Measurements from ENCODE around the gene CLNS1A.
A peak's percentile ranks its signal among the peaks of the same experiment; 100 is the strongest.

CLNS1A gene, protein sequence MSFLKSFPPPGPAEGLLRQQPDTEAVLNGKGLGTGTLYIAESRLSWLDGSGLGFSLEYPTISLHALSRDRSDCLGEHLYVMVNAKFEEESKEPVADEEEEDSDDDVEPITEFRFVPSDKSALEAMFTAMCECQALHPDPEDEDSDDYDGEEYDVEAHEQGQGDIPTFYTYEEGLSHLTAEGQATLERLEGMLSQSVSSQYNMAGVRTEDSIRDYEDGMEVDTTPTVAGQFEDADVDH

DNA sequence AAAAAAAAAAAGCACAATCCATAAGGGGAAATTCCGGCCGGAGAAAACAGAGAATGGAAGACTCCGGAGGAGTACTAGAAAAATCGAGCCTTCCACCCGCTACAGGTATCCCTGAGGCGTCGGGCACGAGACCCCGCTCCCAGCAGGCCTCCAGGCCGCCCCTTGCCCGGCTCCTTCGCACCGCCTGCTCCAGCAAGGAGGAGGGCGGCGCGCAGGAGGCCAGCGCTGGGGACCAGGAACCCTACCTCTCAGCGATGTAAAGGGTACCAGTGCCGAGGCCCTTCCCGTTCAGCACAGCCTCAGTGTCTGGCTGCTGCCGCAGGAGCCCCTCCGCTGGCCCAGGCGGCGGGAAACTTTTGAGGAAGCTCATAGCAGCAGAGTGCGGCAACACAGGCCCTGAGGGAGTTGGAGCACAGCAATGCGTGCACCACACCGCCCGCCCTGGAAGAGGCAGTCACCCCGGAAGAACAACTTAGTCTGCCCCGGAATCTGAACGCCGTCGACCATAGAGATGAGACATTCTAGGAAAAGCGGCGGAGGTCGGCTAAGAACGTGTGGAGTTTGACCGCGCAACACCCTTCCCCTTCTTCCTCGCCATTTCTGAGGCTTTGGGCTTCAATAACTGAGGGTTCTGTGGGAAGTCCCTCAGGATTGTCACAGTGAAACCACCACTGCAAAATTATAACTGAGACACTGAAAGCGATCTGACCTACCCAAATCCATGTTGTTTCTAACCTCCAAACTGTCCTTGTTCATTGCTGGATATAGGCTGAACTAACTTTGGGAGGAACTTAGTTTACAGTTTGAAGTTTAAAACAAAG is at the start of gene CLNS1A:
TSS of gene CLNS1A (minus strand) at position 450 of the 821 bp plus-strand sequence. CDS start at position 370, 80 bp downstream.
- H3K27me3 ChIP-seq (ENCODE audit: control insufficient read depth in 1 of 2, insufficient read depth in 2 of 2, low read length in 2 of 2): no peaks in the 10 kb centered on the region
- peak within 1 kb of the TSS; percentile 63 to 77 for H3K9ac ChIP-seq (ENCODE audit: low read depth in 1 of 2, low read length in 2 of 2)
- H3K9me3 ChIP-seq (ENCODE audit: control insufficient read depth in 1 of 2, low read length in 2 of 2): peaks cover 0 to 4% of the 10 kb centered on the region in 2 donors
- no peaks in the 10 kb centered on the region for H3K36me3 ChIP-seq (ENCODE audit: control insufficient read depth in 1 of 2, insufficient read depth in 2 of 2, low read length in 2 of 2)
- peaks cover 12 to 14% of the 10 kb centered on the region in 2 donors for H3K4me1 ChIP-seq (ENCODE audit: control insufficient read depth in 1 of 2, insufficient read depth in 2 of 2, low read length in 2 of 2)
- H3K27ac ChIP-seq (ENCODE audit: low read depth, low read length): peak within 1 kb of the TSS; percentile 26
- peak within 1 kb of the TSS; percentile 91 to 98 for H3K4me3 ChIP-seq (ENCODE audit: low read depth in 1 of 2, low read length in 2 of 2)

DNA sequence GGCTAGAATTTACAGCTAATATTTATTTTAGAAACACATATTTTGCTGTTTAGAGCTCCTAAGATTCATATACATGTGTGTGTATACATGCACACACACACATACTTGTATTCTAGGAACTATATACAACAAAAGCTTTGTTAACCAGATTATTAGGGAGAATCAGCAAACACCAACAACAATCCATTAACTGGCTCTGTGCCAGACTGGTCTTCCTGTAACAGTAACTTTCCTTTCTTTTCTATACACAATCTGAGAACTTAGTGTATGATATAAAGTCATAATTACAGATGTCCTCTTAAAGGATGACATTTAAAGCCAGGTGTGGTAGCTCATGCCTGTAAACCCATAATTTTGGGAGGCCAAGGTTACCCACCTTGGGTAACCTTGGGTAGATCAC is 49.5 kb upstream of the CLNS1A start:
- Histone ChIP-seq H3K4me3 (ENCODE audit: low read depth in 1 of 2, low read length in 2 of 2) (no peak overlapping the region), H3K4me1 (ENCODE audit: control insufficient read depth in 1 of 2, insufficient read depth in 2 of 2, low read length in 2 of 2) (no peaks in the 10 kb centered on the region), H3K27me3 (ENCODE audit: control insufficient read depth in 1 of 2, insufficient read depth in 2 of 2, low read length in 2 of 2) (no peaks in the 10 kb centered on the region), H3K9ac (ENCODE audit: low read depth in 1 of 2, low read length in 2 of 2) (no peak overlapping the region), H3K9me3 (ENCODE audit: control insufficient read depth in 1 of 2, low read length in 2 of 2) (no peaks in the 10 kb centered on the region), H3K27ac (ENCODE audit: low read depth, low read length) (no peak overlapping the region), H3K36me3 (ENCODE audit: control insufficient read depth in 1 of 2, insufficient read depth in 2 of 2, low read length in 2 of 2) (peaks cover 20 to 47% of the 10 kb centered on the region in 2 donors)

DNA sequence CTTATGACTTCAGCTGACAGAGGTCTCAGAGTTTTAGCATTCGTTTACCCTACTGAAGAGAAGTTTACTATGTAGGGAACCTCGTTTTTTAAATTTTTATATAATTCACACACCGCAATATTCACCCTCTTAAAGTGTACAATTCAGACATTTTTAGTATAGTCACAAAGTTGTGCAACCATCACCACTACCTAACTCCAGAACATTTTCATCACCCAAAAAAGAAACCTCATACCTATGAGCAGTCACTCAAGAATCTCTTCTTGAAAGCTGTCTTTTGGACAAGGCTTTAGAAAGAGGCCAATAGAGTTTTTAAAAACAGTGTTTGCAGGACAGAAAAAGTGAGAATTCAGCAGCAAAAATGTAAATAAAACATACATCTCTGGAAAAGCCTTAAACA is 39.5 kb upstream of the CLNS1A start:
- no peaks in the 10 kb centered on the region for H3K27me3 ChIP-seq (ENCODE audit: control insufficient read depth in 1 of 2, insufficient read depth in 2 of 2, low read length in 2 of 2)
- H3K27ac ChIP-seq (ENCODE audit: low read depth, low read length): no peak overlapping the region
- no peak overlapping the region for H3K4me3 ChIP-seq (ENCODE audit: low read depth in 1 of 2, low read length in 2 of 2)
- H3K9me3 ChIP-seq (ENCODE audit: control insufficient read depth in 1 of 2, low read length in 2 of 2): no peaks in the 10 kb centered on the region
- H3K4me1 ChIP-seq (ENCODE audit: control insufficient read depth in 1 of 2, insufficient read depth in 2 of 2, low read length in 2 of 2): no peaks in the 10 kb centered on the region
- no peak overlapping the region for H3K9ac ChIP-seq (ENCODE audit: low read depth in 1 of 2, low read length in 2 of 2)
- peaks cover 17 to 61% of the 10 kb centered on the region in 2 donors for H3K36me3 ChIP-seq (ENCODE audit: control insufficient read depth in 1 of 2, insufficient read depth in 2 of 2, low read length in 2 of 2)

DNA sequence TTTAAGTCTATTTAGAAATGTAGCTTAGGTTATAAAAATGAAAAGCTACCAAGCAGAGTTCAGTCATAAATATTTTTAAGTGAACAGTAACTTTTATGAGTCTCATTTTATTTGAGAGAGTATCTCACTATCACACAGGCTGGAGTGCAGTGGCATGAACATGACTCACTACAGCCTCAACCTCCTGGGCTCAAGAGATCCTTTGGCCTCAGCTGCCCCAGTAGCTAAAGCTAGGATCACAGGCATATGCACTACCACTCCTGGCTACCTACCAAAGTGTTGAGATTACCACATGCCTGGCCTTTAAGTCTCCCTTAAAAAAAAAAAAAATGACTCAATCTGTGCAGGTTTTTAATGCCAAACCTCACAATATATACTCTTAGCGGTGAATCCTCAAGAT is 34.7 kb upstream of the CLNS1A start:
- no peak overlapping the region for H3K4me3 ChIP-seq (ENCODE audit: low read depth in 1 of 2, low read length in 2 of 2)
- H3K27ac ChIP-seq (ENCODE audit: low read depth, low read length): no peak overlapping the region
- peaks cover 15 to 73% of the 10 kb centered on the region in 2 donors for H3K36me3 ChIP-seq (ENCODE audit: control insufficient read depth in 1 of 2, insufficient read depth in 2 of 2, low read length in 2 of 2)

DNA sequence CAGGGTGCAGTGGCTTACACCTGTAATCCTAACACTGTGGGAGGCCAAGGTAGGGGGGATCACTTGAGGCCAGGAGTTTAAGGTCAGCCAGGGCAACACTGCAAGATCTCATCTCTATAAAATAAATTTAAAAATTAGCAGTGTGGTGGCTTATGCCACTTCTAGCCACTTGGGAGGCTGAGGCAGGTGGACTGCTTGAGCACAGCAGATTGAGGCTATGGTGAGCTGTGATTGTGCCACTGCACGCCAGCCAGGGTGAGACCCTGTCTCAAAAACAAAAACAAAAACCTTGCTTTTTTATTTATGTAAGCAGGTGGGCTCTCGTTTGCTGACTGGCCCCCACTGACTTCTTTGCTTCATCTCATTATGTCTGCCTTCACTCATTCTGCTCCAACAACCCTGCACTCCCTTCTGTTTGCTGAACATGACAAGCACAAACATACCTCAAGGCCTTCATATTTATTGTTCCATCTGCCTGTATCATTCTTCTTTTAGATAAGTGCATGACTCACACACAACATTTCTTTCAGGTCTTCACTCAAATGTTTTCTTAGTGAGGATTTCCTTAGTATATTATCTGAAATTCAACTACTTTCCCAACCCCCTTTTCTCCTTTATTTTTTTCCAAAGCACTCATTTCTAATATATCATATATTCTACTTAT is 32.4 kb upstream of the CLNS1A start:
- H3K27ac ChIP-seq (ENCODE audit: low read depth, low read length): no peak overlapping the region

More for the DNA sequence above, 34.7 kb upstream of the CLNS1A start:
- Histone ChIP-seq H3K9me3 (ENCODE audit: control insufficient read depth in 1 of 2, low read length in 2 of 2) (no peaks in the 10 kb centered on the region), H3K4me1 (ENCODE audit: control insufficient read depth in 1 of 2, insufficient read depth in 2 of 2, low read length in 2 of 2) (no peaks in the 10 kb centered on the region), H3K27me3 (ENCODE audit: control insufficient read depth in 1 of 2, insufficient read depth in 2 of 2, low read length in 2 of 2) (no peaks in the 10 kb centered on the region), H3K9ac (ENCODE audit: low read depth in 1 of 2, low read length in 2 of 2) (no peak overlapping the region)

DNA sequence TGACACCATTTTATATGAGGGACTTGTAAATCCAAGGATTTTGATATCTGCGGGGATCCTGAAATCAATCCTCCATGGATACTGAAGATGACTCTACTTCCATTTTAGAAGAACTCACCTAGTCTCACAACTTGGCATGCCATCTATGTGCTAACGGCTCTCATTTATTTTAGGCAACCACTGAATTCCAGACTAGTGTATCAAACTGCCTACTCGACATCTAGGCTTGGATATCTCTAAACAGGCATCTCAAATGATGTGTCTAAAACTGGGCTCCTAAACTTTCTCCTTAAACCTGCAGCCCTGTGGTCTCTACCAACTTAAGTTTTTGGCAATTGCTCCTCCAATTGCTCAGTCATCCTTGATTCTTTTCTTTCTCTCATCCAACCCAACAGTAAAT is 31.2 kb upstream of the CLNS1A start:
- H3K4me3 ChIP-seq (ENCODE audit: low read depth in 1 of 2, low read length in 2 of 2): no peak overlapping the region
- H3K36me3 ChIP-seq (ENCODE audit: control insufficient read depth in 1 of 2, insufficient read depth in 2 of 2, low read length in 2 of 2): peaks cover 11 to 53% of the 10 kb centered on the region in 2 donors
- H3K9me3 ChIP-seq (ENCODE audit: control insufficient read depth in 1 of 2, low read length in 2 of 2): no peaks in the 10 kb centered on the region
- H3K4me1 ChIP-seq (ENCODE audit: control insufficient read depth in 1 of 2, insufficient read depth in 2 of 2, low read length in 2 of 2): peaks cover 0 to 8% of the 10 kb centered on the region in 2 donors
- H3K27ac ChIP-seq (ENCODE audit: low read depth, low read length): no peak overlapping the region
- no peak overlapping the region for H3K9ac ChIP-seq (ENCODE audit: low read depth in 1 of 2, low read length in 2 of 2)
- no peaks in the 10 kb centered on the region for H3K27me3 ChIP-seq (ENCODE audit: control insufficient read depth in 1 of 2, insufficient read depth in 2 of 2, low read length in 2 of 2)

More for the DNA sequence above, 32.4 kb upstream of the CLNS1A start:
- H3K9ac ChIP-seq (ENCODE audit: low read depth in 1 of 2, low read length in 2 of 2): no peak overlapping the region
- no peaks in the 10 kb centered on the region for H3K27me3 ChIP-seq (ENCODE audit: control insufficient read depth in 1 of 2, insufficient read depth in 2 of 2, low read length in 2 of 2)
- no peaks in the 10 kb centered on the region for H3K9me3 ChIP-seq (ENCODE audit: control insufficient read depth in 1 of 2, low read length in 2 of 2)
- H3K36me3 ChIP-seq (ENCODE audit: control insufficient read depth in 1 of 2, insufficient read depth in 2 of 2, low read length in 2 of 2): peaks cover 12 to 60% of the 10 kb centered on the region in 2 donors
- H3K4me1 ChIP-seq (ENCODE audit: control insufficient read depth in 1 of 2, insufficient read depth in 2 of 2, low read length in 2 of 2): peaks cover 0 to 8% of the 10 kb centered on the region in 2 donors
- H3K4me3 ChIP-seq (ENCODE audit: low read depth in 1 of 2, low read length in 2 of 2): no peak overlapping the region

DNA sequence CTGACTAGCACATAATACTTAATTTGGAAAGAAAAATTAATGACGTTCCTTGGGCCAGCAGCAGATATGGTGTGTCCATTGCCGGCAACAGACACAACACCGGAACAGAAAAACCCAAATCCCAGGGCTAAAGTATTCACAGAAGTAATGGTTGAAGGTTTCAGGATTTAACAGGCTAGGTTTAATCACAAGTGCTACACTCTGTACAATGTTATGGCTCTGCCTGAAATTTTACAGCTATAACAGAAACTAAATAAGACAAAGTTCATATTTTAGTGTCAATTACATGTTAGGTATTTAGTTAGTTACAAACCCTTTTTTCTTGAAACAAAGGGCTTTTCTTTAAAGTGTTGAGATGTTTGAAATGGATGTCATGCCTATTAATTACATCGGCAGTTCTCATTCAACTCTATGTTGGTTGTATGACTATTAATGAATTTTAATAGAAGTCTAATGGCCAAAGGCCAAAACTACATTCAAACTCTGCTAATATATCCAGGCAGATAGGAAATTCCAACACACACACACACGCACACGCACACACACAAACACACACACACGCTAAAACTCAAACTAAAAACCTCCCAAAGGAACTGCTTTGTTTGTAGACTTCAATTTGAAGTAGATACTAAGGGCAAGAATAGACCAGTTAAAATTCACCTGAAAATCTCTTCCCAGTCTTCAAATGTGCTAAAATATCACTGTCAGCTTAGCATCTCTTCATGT is 27.8 kb upstream of the CLNS1A start:
- Histone ChIP-seq H3K4me1 (ENCODE audit: control insufficient read depth in 1 of 2, insufficient read depth in 2 of 2, low read length in 2 of 2) (peaks cover 0 to 8% of the 10 kb centered on the region in 2 donors), H3K27ac (ENCODE audit: low read depth, low read length) (no peak overlapping the region), H3K36me3 (ENCODE audit: control insufficient read depth in 1 of 2, insufficient read depth in 2 of 2, low read length in 2 of 2) (peaks cover 11 to 37% of the 10 kb centered on the region in 2 donors), H3K4me3 (ENCODE audit: low read depth in 1 of 2, low read length in 2 of 2) (no peak overlapping the region), H3K9me3 (ENCODE audit: control insufficient read depth in 1 of 2, low read length in 2 of 2) (no peaks in the 10 kb centered on the region), H3K9ac (ENCODE audit: low read depth in 1 of 2, low read length in 2 of 2) (no peak overlapping the region), H3K27me3 (ENCODE audit: control insufficient read depth in 1 of 2, insufficient read depth in 2 of 2, low read length in 2 of 2) (no peaks in the 10 kb centered on the region)

DNA sequence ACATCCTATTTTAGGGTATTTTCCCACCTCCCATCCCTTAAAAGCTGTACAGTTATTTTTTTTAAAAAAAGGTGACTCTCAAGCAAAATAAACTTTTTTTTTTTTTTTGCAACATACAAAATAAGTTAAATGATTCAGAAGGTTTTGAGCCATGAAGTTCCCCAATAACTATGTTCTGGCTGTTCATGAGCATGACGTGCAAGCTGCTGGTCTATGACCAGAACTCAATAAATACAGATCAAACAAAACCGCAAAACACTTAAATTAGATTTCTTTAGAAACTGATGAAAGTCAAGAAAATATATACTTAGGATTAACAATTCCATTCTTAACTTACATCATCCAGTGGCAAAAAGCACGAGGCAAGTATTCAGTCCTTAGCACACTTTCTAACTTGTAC is 24.1 kb upstream of the CLNS1A start:
- H3K36me3 ChIP-seq (ENCODE audit: control insufficient read depth in 1 of 2, insufficient read depth in 2 of 2, low read length in 2 of 2): peaks cover under 1 to 9% of the 10 kb centered on the region in 2 donors
- no peak overlapping the region for H3K27ac ChIP-seq (ENCODE audit: low read depth, low read length)
- no peaks in the 10 kb centered on the region for H3K9me3 ChIP-seq (ENCODE audit: control insufficient read depth in 1 of 2, low read length in 2 of 2)
- no peaks in the 10 kb centered on the region for H3K27me3 ChIP-seq (ENCODE audit: control insufficient read depth in 1 of 2, insufficient read depth in 2 of 2, low read length in 2 of 2)
- no peak overlapping the region for H3K9ac ChIP-seq (ENCODE audit: low read depth in 1 of 2, low read length in 2 of 2)
- peaks cover 0 to 8% of the 10 kb centered on the region in 2 donors for H3K4me1 ChIP-seq (ENCODE audit: control insufficient read depth in 1 of 2, insufficient read depth in 2 of 2, low read length in 2 of 2)
- no peak overlapping the region for H3K4me3 ChIP-seq (ENCODE audit: low read depth in 1 of 2, low read length in 2 of 2)

DNA sequence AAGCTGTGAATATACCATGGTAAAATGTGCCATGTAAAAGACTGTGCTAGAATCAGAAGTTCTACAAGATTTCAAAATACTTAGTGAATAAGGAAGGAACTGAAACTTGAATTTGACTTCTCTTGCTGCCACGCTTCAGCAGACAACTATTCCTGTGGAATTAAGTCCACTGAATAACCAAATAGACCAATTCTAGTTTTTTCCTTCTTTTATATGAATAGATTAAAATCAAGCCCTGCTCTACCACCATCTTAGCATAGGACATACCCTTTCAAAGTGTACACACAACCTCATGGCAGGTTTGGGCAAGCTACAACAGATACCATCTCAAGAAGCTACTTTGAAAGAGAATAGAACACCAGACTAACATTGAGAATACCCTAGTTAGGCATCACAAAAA is 23.4 kb upstream of the CLNS1A start:
- Histone ChIP-seq H3K27ac (ENCODE audit: low read depth, low read length) (no peak overlapping the region), H3K9ac (ENCODE audit: low read depth in 1 of 2, low read length in 2 of 2) (no peak overlapping the region), H3K36me3 (ENCODE audit: control insufficient read depth in 1 of 2, insufficient read depth in 2 of 2, low read length in 2 of 2) (peaks cover 0 to 8% of the 10 kb centered on the region in 2 donors), H3K4me3 (ENCODE audit: low read depth in 1 of 2, low read length in 2 of 2) (no peak overlapping the region), H3K4me1 (ENCODE audit: control insufficient read depth in 1 of 2, insufficient read depth in 2 of 2, low read length in 2 of 2) (peaks cover 0 to 8% of the 10 kb centered on the region in 2 donors), H3K9me3 (ENCODE audit: control insufficient read depth in 1 of 2, low read length in 2 of 2) (no peaks in the 10 kb centered on the region), H3K27me3 (ENCODE audit: control insufficient read depth in 1 of 2, insufficient read depth in 2 of 2, low read length in 2 of 2) (no peaks in the 10 kb centered on the region)

Measured in duodenal mucosa (tissue), 2 donors.